SH-SY5Y (cell line): ENCODE data around the gene AGAP1.

Source experiments
- GATA2 ChIP-seq: IDR thresholded peaks from 2 replicates; pipeline ENCODE4 v1.6.1; 2011; ENCODE audit warnings: mild to moderate bottlenecking, low read depth, low read length
- GATA3 ChIP-seq: IDR thresholded peaks from 2 replicates; pipeline ENCODE4 v1.6.1; 2011; ENCODE audit warnings: low read depth, mild to moderate bottlenecking, low read length, moderate library complexity

The AGAP1 gene

DNA sequence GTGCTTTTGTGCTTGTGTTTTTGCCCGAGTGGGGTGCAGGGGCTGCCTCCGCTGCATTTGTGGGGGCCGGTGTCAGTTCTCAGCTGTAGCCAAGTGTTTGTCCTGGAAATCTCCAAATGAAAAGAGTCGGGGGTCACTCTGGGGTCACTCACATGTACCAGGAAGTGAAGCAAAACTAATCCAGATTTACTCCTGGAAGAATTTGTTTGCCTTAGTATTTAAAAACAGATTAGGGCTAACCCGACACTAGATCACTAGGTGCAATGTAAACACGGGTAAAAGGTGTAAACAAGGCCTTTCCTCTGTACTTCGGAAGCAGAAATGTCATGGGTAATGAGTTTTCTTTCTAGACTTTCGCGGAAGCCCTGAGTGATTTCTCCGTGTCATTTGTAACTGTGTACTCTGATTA lies 624.0 kb downstream of the AGAP1 start:
- TF ChIP-seq GATA2 (no peak), GATA3 (no peak)

DNA sequence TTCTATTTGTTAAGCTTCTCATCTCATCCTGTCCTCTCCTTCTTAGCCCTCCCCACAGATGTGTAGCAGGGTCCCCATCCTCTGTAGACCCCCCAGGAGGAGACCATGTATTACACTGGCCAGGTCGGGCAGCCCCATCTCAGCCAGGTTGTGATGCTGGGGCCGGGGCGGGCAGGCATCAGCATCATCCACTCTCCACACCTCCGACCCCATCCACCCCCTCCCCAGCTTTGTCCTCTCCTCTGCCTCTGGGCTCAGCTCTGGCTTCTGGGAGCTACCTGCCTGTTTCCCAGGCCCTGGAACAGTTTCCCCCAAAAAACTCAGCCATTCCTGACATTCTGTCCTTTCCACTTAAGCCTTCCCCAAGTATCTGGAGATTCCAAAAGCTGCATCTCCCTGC lies 625.2 kb downstream of the AGAP1 start:
- TF ChIP-seq GATA2 (no peak), GATA3 (no peak)

DNA sequence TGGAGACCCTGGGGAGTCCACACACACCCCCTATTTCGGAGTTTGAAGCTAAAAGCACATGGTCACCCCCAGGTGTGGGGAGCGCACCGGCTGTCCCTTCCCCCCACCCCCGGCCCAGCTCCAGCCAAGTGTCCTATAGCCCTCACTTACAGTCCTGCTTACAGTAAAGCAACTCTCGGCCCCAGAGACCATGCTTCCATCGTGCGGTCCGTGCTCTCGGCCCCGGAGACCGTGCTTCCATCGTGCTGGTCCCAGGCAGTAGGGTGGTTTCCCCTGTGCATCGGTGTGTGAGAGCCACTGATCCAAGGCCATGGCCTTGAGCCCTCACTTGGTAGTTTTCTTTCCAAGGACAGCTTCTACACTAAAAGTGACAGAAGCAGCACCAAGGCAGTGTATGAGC lies 625.6 kb downstream of the AGAP1 start:
- TF ChIP-seq GATA3 (no peak), GATA2 (no peak)

DNA sequence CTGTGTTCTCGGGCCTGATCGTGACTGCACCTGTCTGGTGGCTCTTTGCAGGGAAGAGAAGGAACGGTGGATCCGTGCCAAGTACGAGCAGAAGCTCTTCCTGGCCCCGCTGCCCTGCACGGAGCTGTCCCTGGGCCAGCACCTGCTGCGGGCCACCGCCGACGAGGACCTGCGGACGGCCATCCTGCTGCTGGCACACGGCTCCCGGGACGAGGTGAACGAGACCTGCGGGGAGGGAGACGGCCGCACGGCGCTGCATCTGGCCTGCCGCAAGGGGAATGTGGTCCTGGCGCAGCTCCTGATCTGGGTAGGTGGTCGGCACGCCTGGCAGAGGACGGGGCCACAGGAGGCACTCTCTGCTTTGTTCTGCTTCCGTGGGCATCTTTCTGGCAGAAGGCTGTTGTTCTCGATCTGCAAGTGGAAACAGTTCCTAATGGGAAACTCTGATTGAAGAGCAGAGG lies 626.3 kb downstream of the AGAP1 start:
- no peak for TF ChIP-seq GATA2
- no peak for TF ChIP-seq GATA3

DNA sequence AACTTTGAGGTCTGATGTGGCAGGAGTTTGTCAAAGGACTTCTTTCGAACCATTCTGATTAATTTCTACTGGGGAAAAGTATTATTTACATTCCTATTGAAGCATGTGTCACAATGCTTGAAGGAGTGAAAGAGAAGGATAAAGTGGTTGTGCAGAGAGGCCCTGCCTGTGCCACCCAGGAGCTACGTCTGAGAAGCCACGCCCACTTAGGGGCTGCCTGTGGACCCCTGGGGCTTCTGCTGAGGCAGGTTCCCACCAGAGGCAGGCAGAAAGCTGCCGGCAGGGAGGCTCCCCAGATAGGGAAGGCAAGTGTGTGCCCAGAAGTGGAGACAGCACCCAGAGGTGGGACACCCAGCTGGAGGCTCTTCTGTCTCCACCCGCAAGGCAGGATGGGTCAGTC lies 627.0 kb downstream of the AGAP1 start:
- TF ChIP-seq GATA2, result no peak

DNA sequence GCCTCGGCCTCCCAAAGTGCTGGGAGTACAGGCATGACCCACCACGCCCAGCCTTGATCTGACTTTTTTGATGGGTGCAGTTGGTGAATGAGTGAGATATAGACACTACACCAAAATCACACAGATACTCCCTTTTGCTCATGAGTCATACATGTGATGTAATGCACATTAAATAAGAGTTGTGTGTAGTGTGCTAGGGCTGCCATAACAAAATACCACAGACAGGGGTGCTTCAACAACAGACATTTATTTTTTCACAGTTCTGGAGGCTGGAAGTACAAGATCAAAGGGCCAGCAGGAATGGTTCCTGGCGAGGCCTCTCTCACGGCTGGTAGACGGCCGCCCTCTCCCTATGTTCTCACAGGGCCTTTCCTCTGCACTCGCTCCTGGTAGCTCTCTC lies 627.7 kb downstream of the AGAP1 start:
- TF ChIP-seq GATA3, result no peak
- TF ChIP-seq GATA2, result no peak

DNA sequence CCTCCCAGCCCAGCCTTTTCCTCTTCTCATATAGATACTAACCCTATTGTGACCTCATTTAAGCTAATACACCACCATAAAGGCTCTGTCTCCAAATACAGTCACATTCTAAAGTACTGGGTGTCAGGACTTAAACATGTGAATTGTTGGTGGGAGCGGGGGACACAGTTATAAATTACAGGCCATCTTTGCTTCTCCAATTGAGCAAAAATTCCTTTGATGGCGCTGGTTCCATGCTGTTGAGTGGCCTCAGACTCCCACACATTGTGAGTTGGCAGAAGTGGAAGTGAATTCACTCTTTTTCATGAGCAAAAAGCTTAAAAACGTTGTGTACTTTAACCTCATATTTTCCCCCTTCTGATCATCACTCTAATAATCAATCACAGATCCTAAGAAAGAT lies 628.4 kb downstream of the AGAP1 start:
- TF ChIP-seq GATA3 (no peak), GATA2 (no peak)

DNA sequence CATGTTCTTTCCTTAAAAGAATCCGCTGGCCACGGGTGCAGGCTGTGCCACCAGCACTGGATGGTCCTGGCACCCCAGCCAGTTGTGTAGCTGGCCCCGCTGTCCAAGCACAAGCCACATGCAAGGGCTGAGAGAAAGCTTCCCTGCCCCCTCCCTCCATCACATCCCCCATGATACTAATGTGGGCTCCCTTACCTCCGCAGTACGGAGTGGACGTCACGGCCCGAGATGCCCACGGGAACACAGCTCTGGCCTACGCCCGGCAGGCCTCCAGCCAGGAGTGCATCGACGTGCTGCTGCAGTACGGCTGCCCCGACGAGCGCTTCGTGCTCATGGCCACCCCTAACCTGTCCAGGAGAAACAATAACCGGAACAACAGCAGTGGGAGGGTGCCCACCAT lies 629.9 kb downstream of the AGAP1 start:
- TF ChIP-seq GATA2, result no peak

DNA sequence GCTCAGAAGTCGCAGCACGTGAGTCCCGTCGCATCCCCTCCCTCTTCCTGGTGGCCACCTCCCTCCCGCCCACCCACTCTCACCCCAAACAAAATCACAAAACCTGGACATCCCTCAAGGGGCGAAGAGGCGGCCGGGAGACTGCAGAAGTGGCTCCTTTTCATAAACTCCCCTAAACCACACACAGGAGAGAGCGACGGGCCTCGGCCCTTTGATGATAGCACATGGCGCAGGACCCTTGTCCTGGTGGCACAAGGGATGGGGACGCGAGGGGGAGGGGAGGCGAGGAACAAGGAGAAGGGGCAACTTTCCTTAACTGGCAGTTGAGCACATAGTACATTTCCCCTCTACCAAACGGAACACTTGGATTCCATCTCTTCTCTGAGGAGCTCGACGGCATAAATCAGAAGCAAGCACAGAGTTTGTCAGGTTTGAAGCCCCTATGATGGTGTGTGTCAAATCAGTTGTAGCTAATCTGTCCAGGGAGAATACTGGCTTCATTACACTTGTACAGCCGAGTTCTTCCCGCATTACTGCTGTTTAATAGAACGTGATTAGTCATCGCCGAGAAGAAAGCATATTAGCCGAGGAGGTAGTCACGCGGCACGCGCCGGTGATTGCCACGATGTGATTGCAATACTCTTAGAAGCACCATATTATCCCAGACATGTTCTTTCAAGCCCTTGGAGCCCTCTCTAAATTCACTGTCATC lies 630.5 kb downstream of the AGAP1 start:
- TF ChIP-seq GATA3 (no peak), GATA2 (no peak)

DNA sequence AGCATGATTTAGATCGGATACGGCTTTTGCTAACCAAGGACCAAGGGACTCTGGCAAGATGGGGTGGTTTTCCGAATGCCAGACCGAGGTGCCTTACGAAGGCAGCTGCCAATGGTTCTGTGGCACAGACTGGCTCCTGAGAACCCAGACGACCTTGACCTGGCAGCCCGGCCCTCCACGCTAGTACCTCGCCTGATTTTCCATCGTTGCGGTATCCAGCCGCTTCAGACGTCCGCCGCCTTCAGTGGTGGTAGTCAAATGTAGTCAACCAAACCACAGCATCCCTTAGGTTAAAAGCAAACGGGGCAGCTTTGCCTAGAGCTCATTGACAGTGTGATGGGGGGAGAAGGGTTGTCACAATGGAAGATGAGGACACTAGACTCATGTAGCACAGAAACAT lies 631.7 kb downstream of the AGAP1 start:
- TF ChIP-seq GATA3 (no peak), GATA2 (no peak)

DNA sequence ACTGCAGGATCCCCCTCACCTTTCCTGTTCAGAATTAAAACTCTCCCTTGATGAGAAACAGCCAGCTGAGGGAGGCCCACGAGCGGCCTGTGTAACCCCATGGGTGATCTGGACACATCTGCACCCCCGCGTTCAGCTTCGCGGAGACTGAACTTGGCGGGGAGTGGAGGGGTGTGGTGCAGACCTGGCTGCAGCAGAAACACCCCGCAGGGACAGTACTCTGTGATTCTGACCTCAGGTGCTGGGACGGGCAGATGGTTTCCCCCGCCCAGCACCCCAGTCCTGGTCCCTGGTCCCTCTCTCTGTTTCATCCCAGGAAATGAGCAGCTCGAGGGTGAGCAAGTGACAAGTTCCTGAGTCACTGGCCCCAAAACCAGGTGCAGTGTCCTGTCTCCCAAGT lies 633.2 kb downstream of the AGAP1 start:
- TF ChIP-seq GATA2 (no peak), GATA3 (no peak)

DNA sequence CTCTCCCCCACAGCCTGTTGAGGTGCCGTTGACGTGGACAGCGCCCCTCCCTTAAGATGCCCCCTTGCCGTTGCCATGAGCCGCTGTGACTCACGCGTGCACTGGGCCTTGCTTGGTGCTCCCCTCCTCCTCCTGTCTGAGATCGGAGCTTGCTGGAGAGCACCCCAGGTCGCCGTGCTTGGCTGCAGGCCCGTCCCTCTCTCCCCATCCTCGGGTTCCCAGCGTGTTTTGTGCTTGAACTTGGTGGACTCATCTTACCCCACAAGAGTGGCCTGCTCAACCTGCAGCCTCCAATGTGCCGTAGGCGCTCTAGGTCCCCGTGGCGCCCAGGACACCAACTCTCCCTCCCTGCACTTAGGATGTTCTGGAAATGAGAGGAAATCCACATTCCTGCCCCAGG lies 634.5 kb downstream of the AGAP1 start:
- TF ChIP-seq GATA2 (no peak), GATA3 (no peak)

DNA sequence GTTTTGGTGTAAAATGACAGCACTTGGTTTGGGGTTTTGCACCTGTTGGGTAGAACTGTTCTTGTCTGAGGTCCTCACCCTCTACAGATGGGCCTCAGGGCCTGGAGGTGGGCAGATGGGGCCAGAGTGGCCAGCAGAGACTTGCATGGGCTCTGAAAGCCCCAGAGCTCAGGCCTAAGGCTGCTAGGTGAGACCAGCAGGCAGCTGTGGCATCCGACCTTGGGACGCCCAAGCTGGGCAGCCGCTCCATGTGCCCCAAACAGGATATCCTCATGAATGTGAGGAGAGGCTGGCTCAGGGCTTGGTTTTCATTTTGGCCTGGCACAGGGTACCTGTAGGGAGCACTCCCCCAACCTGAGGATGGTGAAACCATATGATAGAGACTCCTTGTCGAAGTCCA lies 636.1 kb downstream of the AGAP1 start:
- TF ChIP-seq GATA2 (no peak), GATA3 (no peak)

DNA sequence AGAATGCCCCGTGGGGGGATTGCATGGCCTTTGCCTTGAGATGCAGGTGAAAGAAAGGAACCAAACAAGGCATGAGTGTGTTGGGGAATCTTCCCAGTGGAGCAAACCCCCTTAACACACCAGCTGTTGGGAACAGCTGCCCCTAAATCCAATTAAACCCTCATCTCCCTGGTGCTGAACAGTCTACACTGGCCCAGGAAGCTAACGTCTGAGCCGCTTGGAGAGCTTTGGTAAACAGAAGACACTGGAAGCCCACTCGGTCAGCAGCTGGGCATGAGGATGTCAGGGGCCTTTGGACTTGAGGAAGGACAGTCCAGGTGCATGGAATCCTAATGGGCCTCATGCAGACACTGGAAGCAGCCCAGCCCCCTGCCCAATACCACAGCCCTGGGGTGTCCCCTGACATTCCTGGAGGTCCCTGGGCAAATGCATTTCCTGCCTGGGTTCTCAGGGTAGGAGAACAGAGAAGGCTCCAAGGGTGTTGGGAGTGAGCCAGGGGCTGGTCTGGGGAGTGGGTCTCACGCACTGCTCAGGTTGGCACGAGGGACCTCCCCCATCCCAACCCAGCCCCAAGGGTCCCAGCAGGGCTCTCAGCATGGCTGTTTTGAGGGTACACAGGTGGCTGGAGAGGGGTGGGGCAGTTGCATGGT lies 636.6 kb downstream of the AGAP1 start:
- TF ChIP-seq GATA3 (no peak), GATA2 (no peak)

DNA sequence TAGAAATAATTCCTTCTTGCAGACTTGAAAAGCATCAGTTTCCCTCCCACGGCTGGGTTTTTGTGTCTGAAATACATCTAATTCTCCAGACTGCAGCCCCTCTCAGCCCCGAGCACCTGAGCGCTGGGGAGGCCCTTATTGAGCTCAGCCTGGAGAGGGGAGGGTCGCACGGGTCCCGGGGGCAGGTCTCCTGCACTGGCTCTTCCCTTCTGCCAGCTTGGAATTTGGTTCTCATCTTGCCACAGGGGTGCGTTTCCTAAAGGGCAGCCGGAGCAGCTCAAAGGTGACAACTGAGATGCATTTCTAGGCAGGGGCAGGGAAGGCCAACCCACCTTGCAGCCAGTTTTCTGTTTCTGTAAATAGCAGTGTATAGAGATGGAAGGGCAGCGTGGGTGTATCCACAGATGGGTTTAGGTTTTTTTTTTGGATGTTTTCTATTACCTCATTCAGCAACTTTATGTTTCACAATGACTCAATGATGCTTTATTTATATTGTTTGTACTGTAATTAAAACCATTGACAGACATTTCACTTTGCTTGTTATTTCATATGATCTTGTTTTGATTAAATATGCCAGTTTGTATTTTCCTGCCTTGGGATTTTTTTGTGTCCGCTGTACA lies 637.3 kb downstream of the AGAP1 start:
- TF ChIP-seq GATA2 (no peak), GATA3 (no peak)
